Occipital lobe (tissue), 2 donors: ENCODE data around the gene LCN10. TPM values are rescaled to one million over a fixed set of nuclear protein-coding genes. Genes with fewer than 3 reads are reported as not detected.
"Not testable (repeated sequence)": the region's sequence is repeated elsewhere in the genome, so short reads cannot be mapped to it uniquely, and the experiment has no call there.

ENCODE experiments used
- DNase-seq: peaks from one replicate; lab custom pipeline; 2025; lab: John Stamatoyannopoulos, UW
- total RNA-seq: library from RNA; depleted of rRNA; stranded (reverse); fragments of >200 nt; gene quantifications from one replicate; pipeline ENCODE4 v1.2.3, GENCODE V29; 2014

LCN10 gene
- total RNA-seq, 1 donor from 2014 or later = not detected

GRCh38 chr9:136755302-136756133 lies 12.8 kb upstream of the LCN10 start:
- not testable (repeated sequence) for DNase-seq

GRCh38 chr9:136754626-136755301 lies 12.0 kb upstream of the LCN10 start:
- DNase-seq = no peak

- DNase-seq = no peak
Measured at GRCh38 chr9:136754059-136754572, 11.4 kb upstream of the LCN10 start.

GRCh38 chr9:136753371-136754058 lies 10.8 kb upstream of the LCN10 start:
- no peak for DNase-seq

GRCh38 chr9:136751814-136752213 lies 9.1 kb upstream of the LCN10 start:
- no peak for DNase-seq

DNA sequence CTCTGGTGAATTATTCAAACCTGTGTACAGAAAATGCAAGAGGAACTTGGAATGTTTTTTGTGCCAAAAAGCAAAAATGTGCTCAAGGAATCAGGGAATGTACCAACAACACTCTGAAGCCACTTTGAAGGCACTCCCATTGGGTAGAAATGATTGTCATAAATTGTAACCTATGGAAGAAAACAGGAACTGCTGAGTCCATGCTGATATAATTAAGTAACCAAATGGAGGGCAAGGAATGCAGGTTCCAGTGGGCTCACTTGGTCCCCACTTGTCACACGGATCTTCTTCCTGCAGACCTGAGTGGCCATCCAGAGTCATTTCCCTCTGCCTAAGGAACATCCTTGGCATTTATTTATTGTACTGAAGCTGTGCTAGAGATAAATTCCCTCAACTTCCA lies 8.5 kb upstream of the LCN10 start:
- no peak for DNase-seq

DNA sequence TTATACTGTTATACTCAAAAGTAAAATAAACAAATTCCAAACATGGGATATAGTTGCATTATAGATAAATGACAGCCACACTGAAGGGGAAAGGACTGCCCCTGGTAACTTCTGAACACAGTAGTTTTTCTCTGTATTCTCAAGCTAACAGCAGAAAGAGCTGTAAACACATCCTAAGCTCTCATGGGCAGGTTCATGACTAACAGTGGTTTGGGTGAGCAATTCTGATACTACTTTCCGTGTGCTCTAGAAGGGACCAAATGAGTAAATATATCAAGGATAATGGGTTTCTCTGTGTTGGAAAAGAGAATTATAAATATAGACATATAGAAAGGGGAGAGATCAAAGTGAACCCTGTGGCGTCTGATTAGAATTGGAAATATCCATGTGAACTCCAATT lies 7.8 kb upstream of the LCN10 start:
- DNase-seq = no peak

DNA sequence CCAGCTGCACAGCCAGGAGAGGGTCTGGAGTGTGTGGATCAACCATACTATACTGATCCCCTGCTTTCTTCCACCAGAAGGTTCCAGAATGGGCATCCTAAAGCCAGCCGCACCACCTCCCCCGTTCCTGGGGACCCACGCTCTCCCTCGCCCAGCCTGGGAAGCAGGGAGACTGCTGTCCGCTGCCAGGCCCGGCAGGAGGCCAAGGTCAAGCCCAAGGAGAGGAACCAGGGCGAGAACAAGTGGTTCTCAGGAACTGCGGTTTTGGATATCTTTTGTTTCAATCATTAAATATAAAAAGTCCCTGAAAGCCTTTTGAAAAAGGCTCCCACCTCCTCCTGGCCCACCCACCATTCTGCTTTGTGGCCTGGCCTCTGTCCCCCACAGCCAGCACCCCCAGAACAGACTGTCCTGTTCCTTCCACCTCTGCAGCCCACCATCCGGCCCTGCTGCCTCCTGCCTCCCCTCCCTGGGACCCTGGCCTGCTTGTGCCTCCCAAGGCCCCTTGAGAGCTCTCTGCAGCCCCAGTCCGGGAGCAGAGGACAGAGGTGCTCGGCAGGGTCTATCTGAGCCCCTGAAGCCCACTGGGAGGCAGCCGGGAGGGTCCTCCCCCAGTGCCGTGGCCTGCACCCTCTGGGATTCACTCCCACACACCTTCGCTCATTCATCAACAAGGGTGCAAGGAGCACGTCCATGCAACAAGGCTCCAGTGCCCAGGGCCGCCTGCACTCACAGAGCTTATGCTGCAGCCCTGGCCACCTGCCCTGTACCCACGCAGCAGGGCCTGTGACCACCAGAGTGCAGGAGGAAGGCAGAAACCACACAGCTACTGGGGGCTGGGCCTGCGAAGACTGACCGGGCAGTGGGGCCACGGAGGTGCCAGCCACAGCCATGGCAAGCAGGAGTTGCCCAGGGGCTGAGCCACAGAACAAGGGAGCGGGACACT lies 6.2 kb upstream of the LCN10 start:
- DNase-seq = no peak

DNA sequence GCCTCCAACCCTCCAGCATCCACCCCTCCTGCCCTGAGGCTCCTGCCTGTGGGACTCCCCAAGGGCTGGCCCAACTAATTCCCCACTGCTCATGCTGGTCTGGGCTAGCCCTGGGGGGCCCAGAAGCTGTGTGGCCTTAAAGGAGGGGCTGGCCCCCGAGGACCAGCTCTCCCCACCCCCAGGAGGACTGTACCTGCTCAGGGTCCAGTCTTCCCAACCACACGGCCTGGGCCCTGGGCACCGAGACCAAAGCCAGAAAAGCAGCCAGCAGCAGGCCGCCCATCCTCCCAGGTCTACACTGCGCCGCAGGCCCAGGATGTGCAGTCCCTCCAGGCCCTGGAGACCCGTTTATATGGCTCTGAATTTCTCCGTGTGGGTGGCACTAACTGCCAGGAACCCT lies 5.5 kb upstream of the LCN10 start, which contains the start of gene LCN6:
Gene LCN6 (minus strand): TSS at position 325 of the 400 bp plus-strand sequence. CDS start 42 bp downstream, at position 283.
- DNase-seq = no peak

DNA sequence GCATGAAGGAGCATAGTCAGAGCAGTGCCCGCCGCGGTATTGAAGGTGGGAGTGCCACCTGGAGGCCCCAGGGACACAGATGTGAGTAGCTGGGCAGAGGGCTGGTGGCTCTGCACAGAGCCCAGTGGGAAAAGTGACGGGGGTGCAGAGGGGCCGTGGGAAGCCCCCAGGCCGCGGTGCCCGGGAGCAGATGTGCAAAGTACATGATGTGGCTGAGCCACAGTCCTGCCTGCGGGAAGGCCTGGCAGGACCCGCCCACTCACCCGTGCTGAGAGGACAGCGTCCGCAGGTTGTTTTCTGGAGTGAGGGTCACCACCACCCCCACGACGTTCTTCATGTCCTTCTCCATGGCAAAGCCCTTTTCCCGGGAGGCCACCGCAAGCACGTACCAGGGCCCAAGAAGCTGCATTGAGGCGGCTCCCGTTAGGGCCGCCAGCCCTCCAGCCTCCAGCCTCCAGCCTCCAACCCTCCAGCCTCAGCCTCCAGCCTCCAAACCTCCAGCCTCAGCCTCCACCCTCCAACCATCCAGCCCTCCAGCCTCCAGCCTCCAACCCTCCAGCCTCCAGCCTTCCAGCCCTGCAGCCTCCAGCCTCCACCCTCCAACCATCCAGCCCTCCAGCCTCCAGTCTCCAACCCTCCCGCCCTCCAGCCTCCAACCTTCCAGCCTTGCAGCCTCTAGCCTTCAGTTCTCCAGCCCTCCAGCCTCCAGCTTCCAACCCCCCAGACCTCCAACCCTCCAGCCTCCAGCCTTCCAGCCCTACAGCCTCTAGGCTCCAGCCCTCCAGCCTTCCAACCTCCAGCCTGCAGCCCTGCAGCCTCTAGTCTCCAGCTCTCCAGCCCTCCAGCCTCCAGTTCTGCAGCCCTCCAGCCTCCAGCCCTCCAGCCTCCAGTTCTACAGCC lies 4.7 kb upstream of the LCN10 start:
- DNase-seq = no peak

GRCh38 chr9:136746621-136747020 lies 3.9 kb upstream of the LCN10 start:
- no peak for DNase-seq

DNA sequence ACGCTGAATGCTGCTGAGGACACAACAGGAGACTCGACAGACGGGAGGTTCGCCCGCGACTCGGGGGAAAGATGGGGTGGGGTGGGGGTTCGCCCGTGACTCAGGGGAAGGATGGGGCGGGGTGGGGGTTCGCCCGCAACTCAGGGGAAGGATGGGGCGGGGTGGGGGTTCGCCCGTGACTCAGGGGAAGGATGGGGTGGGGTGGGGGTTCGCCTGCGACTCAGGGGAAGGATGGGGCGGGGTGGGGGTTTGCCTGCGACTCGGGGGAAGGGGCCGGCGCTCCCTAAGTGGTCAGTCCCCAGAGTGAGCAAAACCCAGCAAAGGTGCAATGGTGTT lies 3.4 kb upstream of the LCN10 start:
- no peak for DNase-seq

- no peak for DNase-seq
Measured at GRCh38 chr9:136745389-136746154, 2.8 kb upstream of the LCN10 start.

- no peak for DNase-seq
Measured at GRCh38 chr9:136744773-136745172, 2.0 kb upstream of the LCN10 start.

DNA sequence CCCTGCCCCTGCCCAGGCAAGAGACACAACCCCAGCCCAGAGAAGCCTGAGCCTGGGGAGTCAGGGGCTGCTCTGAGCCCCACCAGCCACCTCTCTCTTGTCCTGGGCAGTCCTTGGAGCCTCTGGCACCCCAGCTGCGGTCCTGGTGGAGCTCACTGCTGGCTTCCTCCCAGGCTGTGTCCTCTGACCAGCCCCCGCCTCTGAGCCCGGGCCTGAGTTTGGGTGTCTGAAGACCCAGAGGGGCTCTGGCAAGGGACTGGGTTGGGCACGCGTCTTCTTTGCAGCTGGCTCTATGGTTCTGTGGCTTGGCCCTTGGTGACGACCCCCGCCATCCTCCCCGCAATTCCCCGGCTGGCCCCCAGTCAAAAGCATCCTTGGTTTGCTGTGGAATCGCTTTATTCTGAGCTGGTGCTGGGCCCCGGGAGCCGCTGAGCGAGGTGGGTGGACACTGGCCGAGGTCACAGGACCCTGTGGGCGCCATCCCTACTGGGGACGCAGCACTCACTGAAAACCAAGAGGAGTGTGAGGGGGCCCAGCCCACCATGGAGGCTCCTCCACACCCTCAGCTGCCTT lies 985 bp upstream of the LCN10 start:
- DNase-seq = no peak

GRCh38 chr9:136741883-136742571 lies 713 bp downstream of the LCN10 start:
- no peak for DNase-seq

DNA sequence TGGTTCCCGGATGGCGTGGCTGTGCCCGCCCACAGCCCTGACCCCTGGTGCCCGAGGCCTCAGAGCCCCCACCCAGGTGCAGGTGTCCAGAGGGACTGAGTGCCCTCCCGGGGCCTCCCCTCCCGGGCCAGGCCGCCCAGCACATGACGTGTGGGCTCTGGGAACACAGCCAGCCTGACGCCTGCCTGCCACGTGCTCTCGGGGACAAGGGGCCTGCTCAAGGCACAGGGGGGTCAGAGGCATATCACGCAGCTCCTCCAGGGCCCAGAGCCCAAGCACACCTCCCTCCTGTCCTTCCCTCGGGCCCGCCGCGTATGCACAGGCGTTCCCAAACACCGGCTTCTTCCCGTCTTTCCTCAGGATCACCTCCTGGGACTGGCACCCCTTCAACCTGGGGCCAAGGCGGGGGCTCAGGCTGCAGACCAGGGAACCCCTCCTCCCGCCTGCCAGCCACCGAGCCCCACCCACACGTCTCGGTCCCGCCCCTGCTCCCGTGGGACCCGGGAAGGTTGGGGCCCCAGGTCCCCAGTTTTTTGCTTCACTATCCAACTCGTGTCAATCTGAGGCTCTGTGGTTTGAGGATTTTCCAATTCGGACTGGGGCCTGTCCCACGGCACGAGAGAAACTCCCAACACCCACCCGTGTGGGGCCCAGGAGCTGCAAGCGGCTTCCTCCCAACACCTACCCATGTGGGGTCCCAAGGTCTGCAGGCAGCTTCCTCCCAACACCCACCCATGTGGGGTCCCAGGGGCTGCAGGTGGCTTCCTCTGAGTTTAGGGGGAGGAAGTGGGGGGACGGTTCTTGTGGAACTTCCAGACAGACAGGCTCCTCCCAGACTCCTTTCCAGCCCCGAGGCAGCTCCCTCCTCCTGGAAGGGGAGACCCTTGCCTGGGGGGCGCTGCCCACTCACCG lies 1.5 kb downstream of the LCN10 start:
- no peak for DNase-seq
